Measurements from ENCODE around the gene SAE1.

DNA sequence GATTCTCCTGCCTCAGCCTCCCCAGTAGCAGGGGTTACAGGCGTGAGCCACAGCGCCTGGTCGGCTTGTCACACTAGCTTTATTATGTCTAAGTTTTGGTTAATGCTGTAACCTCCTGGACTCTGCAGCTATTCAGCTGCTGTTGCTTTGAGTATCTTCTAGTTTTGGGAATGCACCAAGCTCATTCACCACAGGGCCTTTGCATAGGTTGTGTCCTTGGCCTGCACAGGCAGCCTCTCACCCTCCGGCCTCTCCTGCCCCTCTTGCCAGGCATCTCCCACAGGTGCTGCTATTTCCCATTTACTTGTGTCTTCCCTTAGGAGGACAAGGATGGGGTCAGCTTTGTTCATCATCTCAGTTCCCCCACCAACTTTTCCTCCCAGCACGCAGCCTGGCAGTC lies 123.3 kb downstream of the SAE1 start:
- no peak for TF ChIP-seq EP300 (IDR thresholded peaks at IDR 0.05)
- TF ChIP-seq, protein P1, sequence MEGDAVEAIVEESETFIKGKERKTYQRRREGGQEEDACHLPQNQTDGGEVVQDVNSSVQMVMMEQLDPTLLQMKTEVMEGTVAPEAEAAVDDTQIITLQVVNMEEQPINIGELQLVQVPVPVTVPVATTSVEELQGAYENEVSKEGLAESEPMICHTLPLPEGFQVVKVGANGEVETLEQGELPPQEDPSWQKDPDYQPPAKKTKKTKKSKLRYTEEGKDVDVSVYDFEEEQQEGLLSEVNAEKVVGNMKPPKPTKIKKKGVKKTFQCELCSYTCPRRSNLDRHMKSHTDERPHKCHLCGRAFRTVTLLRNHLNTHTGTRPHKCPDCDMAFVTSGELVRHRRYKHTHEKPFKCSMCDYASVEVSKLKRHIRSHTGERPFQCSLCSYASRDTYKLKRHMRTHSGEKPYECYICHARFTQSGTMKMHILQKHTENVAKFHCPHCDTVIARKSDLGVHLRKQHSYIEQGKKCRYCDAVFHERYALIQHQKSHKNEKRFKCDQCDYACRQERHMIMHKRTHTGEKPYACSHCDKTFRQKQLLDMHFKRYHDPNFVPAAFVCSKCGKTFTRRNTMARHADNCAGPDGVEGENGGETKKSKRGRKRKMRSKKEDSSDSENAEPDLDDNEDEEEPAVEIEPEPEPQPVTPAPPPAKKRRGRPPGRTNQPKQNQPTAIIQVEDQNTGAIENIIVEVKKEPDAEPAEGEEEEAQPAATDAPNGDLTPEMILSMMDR (IDR thresholded peaks at IDR 0.05) = no peak
